Islet precursor cell (in vitro differentiated cells): ENCODE results near the gene ZNF155.
A peak's percentile ranks its signal among the peaks of the same experiment; 100 is the strongest.

ENCODE experiments used
- DNase-seq: peaks from one replicate; pipeline ENCODE4 v3.0.0-alpha.2; 2018

ZNF155 gene

GRCh38 chr19:44005973-44006372 is 22.0 kb downstream of the ZNF155 start:
- DNase-seq = no peak

- DNase-seq = no peak
These were observed 23.5 kb downstream of the ZNF155 start for GRCh38 chr19:44007473-44007872.

GRCh38 chr19:44010468-44010867 is 26.5 kb downstream of the ZNF155 start:
- DNase-seq = no peak

GRCh38 chr19:44019498-44019897 is 35.5 kb downstream of the ZNF155 start:
- no peak for DNase-seq

- no peak for DNase-seq
These were observed 37.2 kb downstream of the ZNF155 start for GRCh38 chr19:44021221-44021620.

- no peak for DNase-seq
These were observed 40.9 kb downstream of the ZNF155 start for GRCh38 chr19:44024900-44025216.

- peak; percentile 86 for DNase-seq
These were observed 41.4 kb downstream of the ZNF155 start, which contains the start of gene ZNF222 for GRCh38 chr19:44025217-44025936. Gene ZNF222, plus strand, starts transcription at chr19:44025379. Its CDS starts 58 bp downstream, at chr19:44025437.

- DNase-seq = no peak
These were observed 42.6 kb downstream of the ZNF155 start for GRCh38 chr19:44026622-44027021.

- DNase-seq = no peak
These were observed 48.1 kb downstream of the ZNF155 start for GRCh38 chr19:44032001-44032610.

GRCh38 chr19:44042147-44042546 is 58.2 kb downstream of the ZNF155 start:
- DNase-seq = no peak
